ENCODE results near the gene SCRT2. TPM values are rescaled to one million over a fixed set of nuclear protein-coding genes. Genes with fewer than 3 reads are reported as not detected.

SCRT2 gene
- total RNA-seq, 1 donor, result not detected

DNA sequence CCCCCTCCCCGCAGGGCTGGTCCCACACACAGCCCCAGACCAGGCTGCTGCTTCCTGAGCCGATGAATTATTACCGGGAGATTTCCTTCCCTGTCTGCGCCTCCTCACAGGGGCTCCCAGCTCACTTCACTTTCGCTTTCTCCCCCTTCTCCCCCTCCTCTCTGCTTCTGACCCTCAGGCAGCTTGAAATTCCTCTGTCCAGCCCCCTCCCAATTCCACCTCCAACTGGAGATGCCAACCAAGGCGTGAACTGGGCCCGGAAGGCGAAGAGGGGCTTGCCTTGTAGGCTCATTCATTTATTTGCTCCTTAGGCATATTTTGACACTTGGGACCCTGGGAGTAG is 63.8 kb downstream of the SCRT2 start:
- no peaks in the 10 kb centered on the region for H3K79me2 ChIP-seq (ENCODE audit: insufficient read depth, low read length)
- H3K4me3 ChIP-seq (ENCODE audit: insufficient read depth, low read length), result no peak overlapping the region
- H4K20me1 ChIP-seq (ENCODE audit: insufficient read depth, low read length), result no peaks in the 10 kb centered on the region
- no peak overlapping the region for H2AFZ ChIP-seq (ENCODE audit: low read length)
- no peaks in the 10 kb centered on the region for H3K4me1 ChIP-seq (ENCODE audit: insufficient read depth, low read length)
- no peak overlapping the region for H3K4me2 ChIP-seq (ENCODE audit: insufficient read depth, low read length)
- no peaks in the 10 kb centered on the region for H3K9me3 ChIP-seq (ENCODE audit: low read depth, low read length)
- DNase-seq (ENCODE audit: insufficient read length, low spot score, missing footprints), result no peak
- H3K27me3 ChIP-seq (ENCODE audit: insufficient read depth, low read length), result peaks cover 59% of the 10 kb centered on the region
- H3K36me3 ChIP-seq (ENCODE audit: insufficient read depth, low read length), result no peaks in the 10 kb centered on the region
- no peak overlapping the region for H3K27ac ChIP-seq (ENCODE audit: low read depth, low read length)
- TF ChIP-seq, protein P1, sequence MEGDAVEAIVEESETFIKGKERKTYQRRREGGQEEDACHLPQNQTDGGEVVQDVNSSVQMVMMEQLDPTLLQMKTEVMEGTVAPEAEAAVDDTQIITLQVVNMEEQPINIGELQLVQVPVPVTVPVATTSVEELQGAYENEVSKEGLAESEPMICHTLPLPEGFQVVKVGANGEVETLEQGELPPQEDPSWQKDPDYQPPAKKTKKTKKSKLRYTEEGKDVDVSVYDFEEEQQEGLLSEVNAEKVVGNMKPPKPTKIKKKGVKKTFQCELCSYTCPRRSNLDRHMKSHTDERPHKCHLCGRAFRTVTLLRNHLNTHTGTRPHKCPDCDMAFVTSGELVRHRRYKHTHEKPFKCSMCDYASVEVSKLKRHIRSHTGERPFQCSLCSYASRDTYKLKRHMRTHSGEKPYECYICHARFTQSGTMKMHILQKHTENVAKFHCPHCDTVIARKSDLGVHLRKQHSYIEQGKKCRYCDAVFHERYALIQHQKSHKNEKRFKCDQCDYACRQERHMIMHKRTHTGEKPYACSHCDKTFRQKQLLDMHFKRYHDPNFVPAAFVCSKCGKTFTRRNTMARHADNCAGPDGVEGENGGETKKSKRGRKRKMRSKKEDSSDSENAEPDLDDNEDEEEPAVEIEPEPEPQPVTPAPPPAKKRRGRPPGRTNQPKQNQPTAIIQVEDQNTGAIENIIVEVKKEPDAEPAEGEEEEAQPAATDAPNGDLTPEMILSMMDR (IDR thresholded peaks at IDR 0.05; ENCODE audit: extremely low read depth, low read depth, low read length), result no peak

Other genes starting within 250 kb of the SCRT2 start
- 57.5 and 64.8 TPM in 2 replicates for gene TBC1D20, start 213.3 kb downstream of the SCRT2 start, total RNA-seq
- gene CSNK2A1, start 132.0 kb downstream of the SCRT2 start, total RNA-seq, result 82.9 and 90.5 TPM in 2 replicates
- gene TCF15, start 65.5 kb downstream of the SCRT2 start, total RNA-seq, result not detected in 2 replicates
- gene SRXN1, start 22.6 kb downstream of the SCRT2 start, total RNA-seq, result 60.1 and 65.1 TPM in 2 replicates
- not detected in 2 replicates for gene SLC52A3, start 92.7 kb upstream of the SCRT2 start, total RNA-seq
- 8.5 and 9.8 TPM in 2 replicates for gene FAM110A, start 157.9 kb upstream of the SCRT2 start, total RNA-seq
- gene ANGPT4, start 240.5 kb upstream of the SCRT2 start, total RNA-seq, result under 0.01 TPM in 2 replicates

Data from osteoblast (primary cell).